Stimulated activated CD4-positive, alpha-beta T cell treated with anti-CD3 and anti-CD28 coated beads, Interleukin-2, amount 100 ng/mL, for 4 hours (primary cell): Measurements from ENCODE around the gene WFS1.

Experiments used
- DNase-seq: peaks from one replicate; pipeline ENCODE4 v3.0.0-alpha.2; 2020; ENCODE audit warnings: low read depth

WFS1 gene

DNA sequence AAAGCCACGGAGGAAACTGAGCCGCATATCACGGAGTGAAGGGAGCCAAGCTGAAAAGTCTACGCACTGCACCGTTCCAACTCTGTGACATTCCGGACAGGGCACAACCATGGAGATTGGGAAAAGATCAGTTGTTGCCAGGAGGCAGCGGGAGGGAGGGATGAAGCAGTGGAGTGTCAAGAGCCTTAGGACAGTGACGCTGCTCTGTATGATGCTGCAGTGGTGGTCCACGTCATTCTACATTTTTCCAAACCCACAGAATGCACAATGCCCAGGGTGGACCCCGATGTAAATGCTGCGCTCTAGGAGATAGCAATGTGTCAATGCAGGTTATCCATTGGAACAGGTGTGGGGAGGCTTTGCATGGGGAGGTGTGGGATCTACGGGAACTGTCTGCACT is 7.5 kb upstream of the WFS1 start:
- DNase-seq: no peak

DNA sequence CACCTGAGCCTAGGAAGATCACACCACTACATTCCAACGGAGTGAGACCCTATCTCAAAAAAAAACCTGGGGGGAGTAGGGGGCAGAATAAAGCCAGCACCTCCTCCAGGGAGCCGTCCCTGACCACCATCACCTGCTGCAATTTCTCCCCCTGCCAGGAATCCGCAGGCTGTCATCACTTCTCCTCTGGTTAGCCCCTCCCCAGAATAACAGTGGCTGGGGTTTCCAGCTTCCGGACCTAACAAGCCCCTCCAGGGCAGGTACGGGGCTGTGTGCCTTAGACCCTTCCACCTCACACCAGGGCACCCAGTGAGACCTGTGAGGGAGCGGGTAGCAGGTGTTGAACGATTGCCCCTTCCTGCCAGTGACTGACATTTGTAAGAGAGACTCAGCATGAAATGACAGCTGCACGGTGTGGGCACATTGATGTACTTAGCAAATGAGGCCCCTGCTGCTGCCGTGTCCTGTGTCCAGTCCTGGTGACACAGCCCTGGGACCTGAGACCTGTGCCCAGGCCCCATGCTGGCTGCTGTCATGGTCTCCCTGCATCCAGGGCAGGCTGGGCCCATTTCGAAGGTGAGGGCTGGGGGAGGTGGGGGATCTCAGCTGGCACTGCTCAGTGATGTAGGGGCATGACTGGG is 6.7 kb upstream of the WFS1 start:
- no peak for DNase-seq

DNA sequence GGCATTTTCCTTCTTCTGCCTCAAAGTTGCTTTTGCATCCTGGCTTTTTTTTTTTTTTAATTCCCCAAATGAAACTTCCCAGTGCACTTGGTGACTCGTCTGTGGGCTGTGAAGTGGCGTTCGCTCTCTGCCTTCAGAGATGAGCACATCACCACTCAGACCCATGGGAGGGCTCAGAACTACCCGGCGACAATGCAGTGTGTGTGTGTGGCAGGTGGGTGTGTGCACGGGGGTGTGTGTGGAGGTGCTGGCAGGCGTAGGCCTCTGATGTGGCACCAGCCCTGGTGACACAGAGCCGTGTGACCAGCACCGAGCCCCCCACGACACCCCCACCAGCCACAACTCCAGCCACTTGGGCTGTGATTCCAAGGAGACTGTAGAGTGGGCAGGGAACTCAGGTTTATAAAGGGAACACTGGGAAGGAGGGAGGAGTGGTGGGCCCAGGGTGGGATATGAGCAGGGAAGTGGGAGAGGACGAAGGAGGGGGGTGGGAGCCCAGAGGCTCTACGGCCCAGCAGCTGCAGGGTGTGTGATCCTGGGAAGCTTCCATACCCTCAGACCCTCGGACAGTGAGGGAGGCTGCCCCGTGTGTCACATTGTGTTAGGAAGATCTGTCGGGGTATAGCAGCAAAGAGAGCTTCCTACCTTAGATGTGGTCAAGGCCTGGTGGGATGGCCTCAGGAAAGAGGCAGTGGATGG is 6.0 kb upstream of the WFS1 start:
- no peak for DNase-seq

DNA sequence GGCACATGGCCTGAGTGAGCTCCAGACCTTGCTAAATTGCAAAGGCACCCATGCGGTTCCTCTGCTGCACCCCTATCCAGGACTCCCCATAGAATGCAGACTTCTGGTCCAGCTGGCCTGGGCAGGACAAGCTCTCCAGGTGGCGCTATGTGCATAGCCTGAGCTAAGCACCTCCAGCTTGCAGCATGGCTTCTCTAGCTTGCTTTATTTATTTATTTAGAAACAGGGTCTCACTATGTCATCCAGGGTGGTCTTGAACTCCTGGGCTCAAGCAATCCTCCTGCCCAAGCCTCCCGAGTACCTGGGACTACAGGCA is 5.5 kb upstream of the WFS1 start:
- DNase-seq: no peak

DNA sequence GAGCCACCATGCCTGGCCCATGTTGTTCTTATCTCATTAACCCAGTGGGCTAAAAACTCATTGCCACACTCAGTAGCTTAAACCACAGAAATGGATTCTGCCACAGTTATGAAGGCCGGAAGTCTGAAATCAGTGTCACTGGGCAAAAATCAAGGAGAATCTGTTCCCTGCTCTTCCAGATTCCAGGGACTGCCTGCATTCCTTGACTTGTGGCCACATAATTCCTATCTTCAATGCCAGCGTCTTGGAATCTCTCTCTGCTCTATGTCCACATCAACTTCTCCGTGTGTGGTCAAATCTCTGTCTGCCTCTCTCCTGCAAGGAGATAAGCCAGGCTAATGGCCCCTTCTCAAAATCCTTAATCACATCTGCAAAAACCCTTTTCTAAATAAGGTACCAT is 4.1 kb upstream of the WFS1 start:
- DNase-seq: no peak

DNA sequence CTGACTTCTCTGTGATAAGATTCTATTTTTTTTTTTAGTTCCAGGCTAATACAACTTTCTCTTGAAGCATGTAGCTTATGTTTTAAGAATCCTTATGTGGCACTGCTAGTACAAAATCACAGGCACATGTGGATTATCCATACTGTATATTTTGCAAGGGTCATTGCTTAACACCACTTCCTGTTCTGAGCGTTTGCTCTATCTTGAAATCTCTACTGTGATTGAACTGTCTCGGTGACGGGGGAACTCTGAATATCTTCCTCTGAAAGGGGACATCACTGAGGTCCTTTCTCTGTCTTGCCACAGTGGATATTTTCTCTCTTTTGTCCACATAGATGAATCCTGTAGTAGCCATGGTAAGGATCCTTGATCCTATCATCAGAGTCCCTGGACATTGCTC is 2.1 kb upstream of the WFS1 start:
- no peak for DNase-seq

DNA sequence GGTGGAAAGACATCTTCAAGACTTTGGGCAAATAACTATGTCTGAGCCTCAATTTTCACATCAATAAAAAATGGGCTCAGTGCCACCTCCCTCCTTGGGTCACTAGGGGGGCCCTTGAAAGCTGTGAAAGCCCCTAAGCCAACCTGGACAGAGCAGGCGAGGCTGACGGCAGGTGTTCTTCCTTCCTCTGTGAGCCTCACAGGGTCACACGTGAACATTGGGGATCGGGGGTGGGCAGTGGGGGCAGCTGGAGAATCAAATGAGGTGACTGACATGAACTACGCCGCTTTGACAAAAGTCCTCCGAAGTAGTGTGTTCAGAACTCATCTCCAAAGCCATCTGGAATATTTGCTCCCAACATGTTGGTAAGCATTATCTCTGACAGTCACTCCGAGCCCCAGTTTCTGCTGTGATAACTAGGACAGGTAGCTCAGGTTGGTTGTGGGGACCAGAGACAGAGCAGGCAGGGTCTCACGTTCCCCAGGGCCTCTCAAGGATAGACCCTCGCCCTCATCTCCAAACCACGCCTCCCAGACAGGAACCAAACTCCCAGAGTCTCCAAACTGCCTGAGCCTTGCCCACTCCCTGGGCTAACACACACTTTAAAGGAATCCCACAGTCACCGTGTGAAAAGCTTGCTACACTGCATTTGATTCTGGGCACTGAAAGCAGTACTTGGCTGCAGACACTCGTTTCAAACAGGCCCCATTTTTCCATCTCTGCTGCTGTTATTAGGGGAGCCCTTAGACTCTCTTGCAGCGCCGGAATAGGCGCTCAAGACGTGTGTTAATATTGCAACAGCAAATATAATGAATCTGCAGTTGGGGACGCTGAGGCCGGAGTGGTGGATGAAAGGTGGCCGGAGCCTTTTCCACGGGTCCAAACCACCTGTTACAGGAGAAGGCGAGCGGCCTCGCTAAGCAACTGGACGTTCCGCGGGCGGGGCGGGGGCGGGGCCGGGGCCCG is 717 bp upstream of the WFS1 start:
- no peak for DNase-seq

DNA sequence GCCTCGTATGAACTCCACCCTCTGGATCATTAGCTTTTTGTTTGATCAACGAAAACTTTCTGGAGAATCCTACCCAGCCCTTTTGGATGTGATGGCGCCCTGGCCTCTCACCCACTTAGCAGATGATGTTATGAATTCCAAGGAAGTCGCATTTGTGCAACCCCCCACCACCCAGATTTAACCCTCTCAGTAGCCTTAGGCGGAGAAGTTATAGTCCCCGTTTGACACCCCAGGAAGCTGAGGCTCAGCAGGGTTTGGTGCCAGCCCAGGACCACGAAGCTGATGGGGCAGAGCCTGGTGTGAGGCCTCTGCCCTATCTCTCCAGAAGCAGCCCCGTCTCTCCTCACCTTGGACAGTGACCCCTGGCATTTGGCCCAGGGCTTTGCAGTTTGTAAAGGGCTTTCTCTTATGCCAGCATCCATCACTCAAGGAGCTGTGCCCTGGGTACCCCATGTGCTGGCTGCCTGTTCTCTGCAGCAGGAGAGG is 1.0 kb downstream of the WFS1 start:
- no peak for DNase-seq

DNA sequence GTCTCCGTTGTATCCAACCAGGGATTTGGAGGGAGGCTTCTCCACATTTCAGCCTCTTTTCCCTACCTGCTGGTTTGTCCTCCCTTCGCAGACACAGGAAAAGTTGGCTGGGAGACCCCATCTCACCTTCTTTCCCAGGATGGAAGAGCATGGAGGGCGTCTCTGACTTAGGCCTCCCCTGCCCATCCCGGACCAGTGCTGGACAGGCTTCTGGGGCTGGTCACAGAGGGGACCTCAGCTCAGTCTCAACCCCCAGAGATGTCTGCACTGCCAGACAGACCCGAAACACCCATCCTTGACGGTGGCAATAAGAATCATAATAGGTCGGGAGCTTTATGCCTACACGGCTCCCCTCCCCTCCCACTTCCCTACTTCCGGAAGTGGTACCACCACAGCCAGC is 1.6 kb downstream of the WFS1 start:
- no peak for DNase-seq

DNA sequence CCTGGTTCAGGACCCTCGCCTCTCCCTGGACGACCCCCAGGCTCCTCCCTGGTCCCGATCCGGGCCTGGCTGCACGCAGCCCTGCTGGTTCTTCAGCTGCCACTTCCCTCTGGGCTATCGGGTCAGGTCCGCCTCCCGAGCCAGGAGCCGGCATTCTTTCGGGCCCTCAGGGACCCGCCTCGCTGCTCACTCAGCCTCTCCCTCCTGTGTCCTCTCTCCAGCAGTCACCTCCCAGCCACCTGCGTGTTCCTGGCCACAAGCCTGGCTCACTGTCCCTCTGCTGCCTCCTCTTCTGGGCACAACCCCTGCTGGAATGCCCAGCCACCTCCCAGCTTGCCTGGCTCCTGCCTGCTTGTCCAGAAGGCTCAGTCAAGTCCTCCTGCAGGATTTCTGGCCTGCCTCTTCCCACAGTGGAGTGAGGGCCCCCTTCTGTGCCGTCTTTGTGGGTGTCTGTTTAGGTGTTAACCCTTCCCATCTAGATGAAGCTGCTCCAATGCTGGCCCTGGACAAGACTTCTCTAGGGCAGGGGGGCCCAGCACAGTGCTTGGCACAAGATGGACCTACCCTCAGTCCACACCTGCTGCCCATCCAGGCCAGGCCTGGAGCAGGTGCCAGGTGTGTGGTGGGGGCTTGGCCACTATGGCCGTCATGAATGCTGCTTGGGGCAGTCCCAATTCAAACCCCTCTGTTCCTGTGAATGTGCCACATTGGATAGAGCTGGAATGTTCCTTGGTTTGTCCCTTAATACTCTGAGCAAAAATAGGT is 2.2 kb downstream of the WFS1 start:
- DNase-seq: no peak

DNA sequence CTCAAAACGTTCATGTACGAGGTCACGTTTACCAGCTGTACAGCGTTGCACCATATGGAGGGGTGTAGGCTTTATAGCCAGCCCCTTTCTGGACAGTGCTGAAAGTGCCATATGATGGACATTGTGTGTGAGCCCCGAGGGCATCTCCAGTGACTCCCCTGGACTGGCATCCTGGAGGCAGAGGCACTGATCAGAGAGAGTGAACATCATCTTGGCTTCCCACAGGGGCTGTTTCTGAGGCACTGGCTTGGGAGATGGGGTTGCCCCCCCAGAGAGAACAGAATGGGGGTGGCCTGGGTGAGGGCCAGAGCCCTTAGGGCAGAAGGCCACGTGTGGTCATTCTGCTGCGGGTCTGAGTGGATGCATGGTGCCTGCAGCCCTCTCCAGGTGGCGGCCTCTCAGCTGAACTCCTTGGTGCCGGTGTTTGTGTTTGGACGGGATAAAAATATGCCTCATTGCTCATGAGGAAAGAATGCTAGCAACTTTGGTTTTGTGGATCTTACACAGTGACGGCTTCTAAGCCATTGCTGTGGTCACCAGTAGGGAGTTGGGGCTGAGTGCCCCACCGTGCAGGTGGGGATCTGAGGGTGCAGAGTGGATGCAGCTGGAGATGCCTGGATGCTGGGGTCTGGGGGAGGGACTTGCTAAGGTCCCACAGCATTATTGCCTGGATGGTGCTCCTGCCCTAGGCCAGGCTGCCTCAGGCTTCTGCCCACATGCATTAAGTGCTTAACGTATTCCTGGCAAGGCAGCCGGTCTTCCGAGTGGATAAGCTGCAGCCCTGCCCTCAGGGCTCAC is 3.4 kb downstream of the WFS1 start:
- DNase-seq: no peak

DNA sequence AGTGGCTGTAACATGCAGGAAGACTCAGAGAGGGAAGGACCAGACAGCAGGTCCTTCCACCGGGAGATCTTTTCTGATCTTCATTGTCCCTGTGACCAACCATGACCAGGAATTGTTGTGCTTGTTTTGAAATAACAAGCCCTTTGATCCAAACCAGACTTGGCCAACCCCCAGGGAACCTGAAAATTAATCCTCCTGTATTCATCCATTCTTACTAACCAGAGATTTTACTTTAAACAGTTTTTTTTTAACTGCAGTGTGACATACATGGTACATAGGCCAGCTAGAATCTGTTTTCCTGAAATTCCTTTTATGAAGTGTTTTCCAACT is 4.0 kb downstream of the WFS1 start:
- no peak for DNase-seq

DNA sequence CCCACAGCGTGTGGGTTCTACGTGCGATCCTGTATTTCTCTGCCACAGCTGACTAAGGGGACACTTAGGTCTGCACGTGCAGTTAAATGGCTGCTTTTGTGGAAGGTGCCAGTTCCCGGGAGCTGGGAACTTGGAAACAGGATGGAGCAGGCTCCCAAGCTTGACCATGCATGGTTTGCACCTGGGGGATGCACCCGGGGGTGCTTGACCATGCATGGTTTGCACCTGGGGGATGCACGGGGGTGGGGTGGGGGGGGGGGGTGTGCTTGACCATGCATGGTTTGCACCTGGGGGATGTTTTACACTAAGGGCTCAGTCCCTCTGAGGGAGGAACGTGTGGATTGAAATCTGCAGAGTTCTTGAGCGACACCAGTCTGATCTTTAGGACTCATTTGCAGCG is 5.7 kb downstream of the WFS1 start:
- DNase-seq: no peak

DNA sequence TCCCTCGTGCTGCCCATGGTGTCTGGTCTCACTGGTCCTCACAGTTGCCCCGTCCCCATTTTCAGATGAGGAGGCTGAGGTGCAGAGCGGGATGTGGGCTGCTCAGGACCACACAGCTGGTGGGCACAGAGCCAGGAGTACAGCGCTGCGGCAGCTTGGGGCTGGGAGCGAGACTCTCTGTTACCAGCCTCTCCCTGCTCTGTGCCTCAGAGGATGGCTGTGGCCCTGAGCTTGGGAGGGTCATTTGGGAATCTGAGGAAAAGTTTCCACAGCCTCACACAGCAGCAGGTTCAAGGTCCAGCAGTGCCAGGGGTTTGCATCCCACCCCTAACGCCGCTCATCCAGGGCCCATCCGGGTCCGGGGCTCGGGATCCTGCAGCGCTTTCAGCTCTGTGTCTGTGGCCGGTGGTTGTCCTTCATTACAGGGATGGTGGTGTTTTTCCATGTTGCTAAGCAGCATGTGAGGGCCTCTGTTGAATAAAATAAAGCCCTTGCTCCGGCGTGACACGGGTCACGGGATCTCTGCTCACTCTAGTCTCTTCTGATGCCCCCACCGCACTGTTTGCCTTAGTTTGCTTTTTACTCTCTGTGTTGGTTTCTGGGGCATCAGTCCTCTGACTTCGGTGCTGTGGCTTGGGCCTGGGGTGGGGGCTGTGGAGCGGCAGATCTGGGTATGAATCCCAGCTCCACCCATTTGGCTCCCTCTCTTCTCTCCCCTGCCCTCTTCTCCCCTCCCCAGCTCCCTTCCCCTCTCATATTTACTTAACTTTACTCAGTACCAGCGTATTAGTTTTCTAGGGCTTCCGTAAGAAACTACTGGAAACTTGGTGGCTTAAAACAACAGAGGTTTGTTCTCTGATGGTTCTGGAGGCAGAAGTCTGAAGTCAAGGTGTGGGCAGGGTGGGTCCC is 6.5 kb downstream of the WFS1 start:
- no peak for DNase-seq

DNA sequence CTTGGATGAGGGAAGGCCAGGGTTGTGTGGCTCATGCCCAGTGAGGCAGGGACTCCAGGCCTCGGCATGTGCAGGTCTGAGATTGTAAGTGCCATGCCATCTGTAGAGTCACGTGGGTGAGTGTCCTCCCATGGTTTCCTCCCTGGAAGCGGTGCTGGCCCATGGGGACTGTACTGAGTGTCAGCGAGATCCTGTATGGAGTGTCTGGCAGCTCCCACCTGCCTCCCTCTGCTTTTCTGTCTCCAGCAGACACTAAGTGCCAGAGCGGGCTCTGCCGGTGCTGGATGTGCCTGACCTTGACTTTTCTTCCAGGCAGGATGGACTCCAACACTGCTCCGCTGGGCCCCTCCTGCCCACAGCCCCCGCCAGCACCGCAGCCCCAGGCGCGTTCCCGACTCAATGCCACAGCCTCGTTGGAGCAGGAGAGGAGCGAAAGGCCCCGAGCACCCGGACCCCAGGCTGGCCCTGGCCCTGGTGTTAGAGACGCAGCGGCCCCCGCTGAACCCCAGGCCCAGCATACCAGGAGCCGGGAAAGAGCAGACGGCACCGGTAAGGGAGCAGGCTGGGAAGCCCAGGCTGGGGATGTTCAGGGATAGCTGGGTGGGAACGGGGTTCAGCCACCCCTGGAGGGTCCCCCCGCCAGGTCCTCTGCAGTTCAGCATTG is 7.6 kb downstream of the WFS1 start:
- DNase-seq: no peak

DNA sequence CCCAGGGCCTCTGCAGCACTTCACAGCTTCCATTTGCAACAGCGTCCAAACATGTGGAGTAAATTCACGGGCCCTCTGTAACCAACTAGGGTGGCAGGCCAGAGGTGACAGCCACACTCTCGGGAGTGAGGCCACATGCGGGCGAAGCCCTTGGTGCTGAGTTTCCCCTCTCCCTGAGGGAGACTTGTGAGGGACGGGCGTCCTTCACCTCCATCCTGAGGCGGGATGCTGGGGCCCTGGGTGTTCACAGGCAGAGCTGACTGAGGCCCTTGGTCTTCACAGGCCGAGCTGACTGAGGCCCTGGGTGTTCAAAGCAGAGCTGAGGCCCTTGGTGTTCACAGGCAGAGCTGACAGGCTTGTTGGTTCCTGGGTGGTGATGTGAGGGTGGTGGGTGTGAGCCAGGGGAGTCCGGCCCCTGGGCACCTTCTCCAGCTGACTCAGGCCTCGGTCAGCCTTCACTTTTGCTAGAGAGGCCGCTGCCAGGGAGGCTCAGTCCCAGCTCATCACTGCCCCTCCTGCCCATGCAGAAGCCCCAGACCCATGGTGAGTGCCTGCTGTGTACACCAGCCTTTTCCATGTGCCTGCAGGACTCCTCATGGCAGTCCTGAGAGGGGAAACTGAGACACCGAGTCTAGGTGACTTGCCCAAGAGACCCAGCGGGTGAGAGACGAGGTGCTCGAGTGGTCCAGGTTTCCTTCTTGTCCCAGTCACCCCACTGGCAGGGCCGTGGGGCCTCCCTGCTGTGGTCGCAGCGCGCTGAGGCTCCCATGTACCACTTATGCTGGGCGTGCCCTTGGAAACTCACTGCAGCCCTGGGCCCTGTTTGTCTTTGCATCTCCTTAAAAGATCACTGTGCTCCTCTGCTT is 8.5 kb downstream of the WFS1 start:
- no peak for DNase-seq

DNA sequence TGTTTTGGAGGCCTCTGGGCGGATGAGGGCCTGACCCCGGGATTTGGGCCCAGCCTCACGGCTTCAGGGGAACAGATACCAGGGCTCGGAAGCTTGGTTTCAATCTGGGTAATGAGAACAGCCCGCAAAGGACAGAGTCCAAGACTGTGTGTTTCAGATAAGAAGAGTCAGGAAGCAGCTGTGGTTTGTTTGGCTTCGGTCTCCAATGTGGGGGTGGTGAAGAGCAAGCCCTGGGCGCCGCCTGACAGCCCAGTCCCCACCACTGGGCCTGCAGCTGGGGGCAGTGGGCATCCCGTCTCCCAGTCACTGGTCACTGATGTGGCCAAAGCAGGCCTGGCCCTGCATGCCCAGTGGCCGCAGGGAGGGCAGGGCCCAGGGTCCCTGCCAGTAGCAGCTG is 9.1 kb downstream of the WFS1 start:
- no peak for DNase-seq

DNA sequence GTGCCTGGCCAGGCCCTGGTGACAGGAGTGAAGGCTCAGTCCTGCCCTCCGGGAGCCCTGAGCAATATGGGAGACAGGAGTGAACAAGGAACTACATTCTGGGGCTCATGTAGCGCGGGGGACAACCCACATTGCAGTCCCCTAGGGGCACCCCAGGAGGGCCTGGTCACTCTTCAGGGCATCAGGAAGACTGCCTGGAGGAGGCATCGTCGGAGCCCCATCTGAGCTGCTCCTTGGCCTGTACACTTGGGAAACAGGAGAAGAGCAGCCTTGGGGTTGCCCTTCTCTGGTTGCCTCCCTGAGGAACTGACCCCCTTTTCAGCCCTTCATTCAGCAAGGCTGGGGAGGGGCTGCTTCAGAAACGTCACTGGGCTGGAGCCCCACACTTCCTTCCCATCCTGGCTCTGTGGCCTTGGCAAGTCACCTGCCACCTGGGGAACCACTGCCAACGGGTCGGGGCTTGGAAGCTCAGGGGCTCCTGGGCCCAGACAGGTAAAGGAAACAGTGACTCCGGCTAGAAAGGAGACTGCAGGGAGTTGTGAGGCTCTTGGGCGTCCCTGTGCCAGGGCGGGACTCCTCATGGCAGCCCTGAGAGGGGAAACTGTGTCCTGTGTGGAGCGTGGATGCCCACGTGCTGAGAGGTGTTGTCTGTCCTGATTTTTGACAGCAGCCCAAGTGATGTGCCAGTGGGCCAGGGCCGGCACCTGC is 10.1 kb downstream of the WFS1 start:
- DNase-seq: no peak
